Adrenal gland (tissue), 12 donors: ENCODE results near the gene SAA2. TPM values are rescaled to one million over a fixed set of nuclear protein-coding genes. Genes with fewer than 3 reads are reported as not detected.
"Not testable (repeated sequence)": the region's sequence is repeated elsewhere in the genome, so short reads cannot be mapped to it uniquely, and the experiment has no call there.

ENCODE experiments used
- DNase-seq, 7 donors: peaks; one replicate each; pipeline ENCODE4 v3.0.0-alpha.2; 2019 to 2020
- H3K27ac ChIP-seq, 5 donors: fragments of 200-600 bp; sonication (generic) in 4 of 5; 1 replicate in 3 of 5; 2 replicates in 2 of 5; pipeline versions ENCODE4 v1.5.1 to v1.8.0; 2016 to 2020; ENCODE audit warnings: mild to moderate bottlenecking in 1 of 5
- H3K27me3 ChIP-seq: fragments of 200-600 bp; 2 replicates; pipeline ENCODE4 v1.8.0; 2021
- H3K36me3 ChIP-seq, 2 donors: fragments of 200-600 bp; replicated peaks in 1 of 2; 1 replicate in 1 of 2; 2 replicates in 1 of 2; pipeline versions ENCODE4 v1.5.1 to v1.8.0; 2018 to 2022
- H3K4me1 ChIP-seq, 2 donors: fragments of 200-600 bp; replicated peaks in 1 of 2; 1 replicate in 1 of 2; 2 replicates in 1 of 2; pipeline versions ENCODE4 v1.5.1 to v1.8.0; 2018 to 2021
- H3K4me3 ChIP-seq, 4 donors: fragments of 200-600 bp; sonication (generic) in 3 of 4; one replicate each; pipeline ENCODE4 v1.5.1; 2016 to 2018
- H3K9me3 ChIP-seq, 3 donors: fragments of 200-600 bp; sonication (generic) in 1 of 3; replicated peaks in 1 of 3; 1 replicate in 2 of 3; 2 replicates in 1 of 3; pipeline versions ENCODE4 v1.5.1 to v1.8.0; 2016 to 2021
- POLR2A ChIP-seq, 2 donors: fragments of 450-650 bp; IDR thresholded peaks; one replicate each; pipeline ENCODE4 v1.6.1; 2017; ENCODE audit warnings: antibody characterized with exemption in 2 of 2, mild to moderate bottlenecking in 2 of 2, moderate library complexity in 1 of 2
- WGBS, 4 donors: extraction: QIAGEN DNeasy Blood & Tissue Kit in 2 of 4; methylation state at CpG; one replicate each; pipeline versions ENCODE4 v1.1.5 to v1.1.7; 2013 to 2017; 5-methylcytosine and 5-hydroxymethylcytosine counted together
- intact Hi-C, 2 donors: fragments of 100-400 bp; cut with DNase I; formaldehyde crosslinking; loops; one replicate each; pipeline versions ENCODE4 v1.14.1 to v1.15.0; 2022 to 2023
- polyA plus RNA-seq, 3 donors: library from polyadenylated mRNA; stranded (reverse); fragments of 200-250 nt in 2 of 3; fragments of 350-450 nt in 1 of 3; fragmentation: Illumina TruSeq in 1 of 3; extraction: RNeasy Lipid Tissue Mini Kit (QIAGEN cat#74804) in 1 of 3; gene quantifications; one replicate each; pipeline ENCODE4 v1.2.3, GENCODE V29; 2013 to 2014
- total RNA-seq, 9 donors: library from RNA; depleted of rRNA in 4 of 9; stranded (reverse); fragments of >200 nt in 4 of 9; fragments of 120-200 nt in 1 of 9; fragmentation: NEBNext Ultra II Directional in 1 of 9; extraction: Animal tissue kit (Norgen Biotek cat#: 25700) in 1 of 9; gene quantifications; one replicate each; pipeline versions ENCODE4 v1.1.0 to v1.2.4, GENCODE V29; 2013 to 2023
- TF ChIP-seq, protein P1 (sequence below), 6 experiments: fragments of 450-650 bp in 4 of 6; fragments of 200-600 bp in 2 of 6; sonication (generic) in 1 of 6; IDR thresholded peaks; 1 replicate in 5 of 6; 2 replicates in 1 of 6; pipeline versions ENCODE4 v1.5.1 to v1.8.0; 2016 to 2021; ENCODE audit warnings: antibody characterized with exemption in 6 of 6, mild to moderate bottlenecking in 2 of 6, moderate library complexity in 1 of 6
- donor health status: healthy with polysubstance abuse.
- donor health status: Bipolar disorder and iron deficiency.
- donor health status: DM: yes; HTN: yes; CAD: no.
- donor health status: DM: no; HTN: no; CAD: no.
- donor health status: DM: no; HTN: no; CAD: no.
- donor health status: DM: yes; HTN: yes; CAD: no.

The SAA2 gene
- total and polyA plus RNA-seq, 12 donors: 0.28 to 90.3 (median 7.6) TPM

GRCh38 chr11:18271206-18271605, 22.7 kb upstream of the SAA2 start:
- 69 to 88% (median 76%) methylated on average over 4 of the region's 4 CpGs for WGBS, 4 donors
- no peak for TF ChIP-seq POLR2A (IDR thresholded peaks at IDR 0.05)
- TF ChIP-seq, protein P1, sequence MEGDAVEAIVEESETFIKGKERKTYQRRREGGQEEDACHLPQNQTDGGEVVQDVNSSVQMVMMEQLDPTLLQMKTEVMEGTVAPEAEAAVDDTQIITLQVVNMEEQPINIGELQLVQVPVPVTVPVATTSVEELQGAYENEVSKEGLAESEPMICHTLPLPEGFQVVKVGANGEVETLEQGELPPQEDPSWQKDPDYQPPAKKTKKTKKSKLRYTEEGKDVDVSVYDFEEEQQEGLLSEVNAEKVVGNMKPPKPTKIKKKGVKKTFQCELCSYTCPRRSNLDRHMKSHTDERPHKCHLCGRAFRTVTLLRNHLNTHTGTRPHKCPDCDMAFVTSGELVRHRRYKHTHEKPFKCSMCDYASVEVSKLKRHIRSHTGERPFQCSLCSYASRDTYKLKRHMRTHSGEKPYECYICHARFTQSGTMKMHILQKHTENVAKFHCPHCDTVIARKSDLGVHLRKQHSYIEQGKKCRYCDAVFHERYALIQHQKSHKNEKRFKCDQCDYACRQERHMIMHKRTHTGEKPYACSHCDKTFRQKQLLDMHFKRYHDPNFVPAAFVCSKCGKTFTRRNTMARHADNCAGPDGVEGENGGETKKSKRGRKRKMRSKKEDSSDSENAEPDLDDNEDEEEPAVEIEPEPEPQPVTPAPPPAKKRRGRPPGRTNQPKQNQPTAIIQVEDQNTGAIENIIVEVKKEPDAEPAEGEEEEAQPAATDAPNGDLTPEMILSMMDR (IDR thresholded peaks at IDR 0.05): no peak
- H3K4me1 ChIP-seq: no peaks in the 10 kb centered on the region
- no peaks in the 10 kb centered on the region for H3K36me3 ChIP-seq
- no peak for DNase-seq
- H3K9me3 ChIP-seq: no peaks in the 10 kb centered on the region
- H3K4me3 ChIP-seq: no peak overlapping the region
- intact Hi-C loops: no loop called here
- H3K27ac ChIP-seq: no peak overlapping the region
- no peaks in the 10 kb centered on the region for H3K27me3 ChIP-seq

DNA sequence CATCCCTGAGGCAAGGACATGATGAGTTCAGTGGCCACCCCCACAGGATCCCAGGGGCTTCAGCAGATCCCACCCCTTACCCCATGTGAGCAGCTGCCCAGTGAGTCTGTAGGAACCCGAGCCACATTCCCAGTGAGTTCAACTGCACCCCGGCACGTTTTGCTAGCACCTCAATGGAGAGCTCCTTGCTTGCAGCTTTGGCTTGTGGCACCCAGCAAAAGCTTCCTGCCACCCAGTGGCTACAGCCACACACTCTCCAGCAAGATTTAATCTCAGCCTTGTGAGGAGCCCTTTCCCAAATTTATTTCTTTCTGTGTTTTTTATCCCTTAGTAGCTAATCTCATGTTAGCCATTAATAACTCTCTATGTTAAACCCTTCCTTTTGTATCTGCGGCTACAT, 21.6 kb upstream of the SAA2 start:
- Histone ChIP-seq H3K36me3 (no peaks in the 10 kb centered on the region), H3K9me3 (no peaks in the 10 kb centered on the region), H3K4me3 (no peak overlapping the region), H3K27ac (no peak overlapping the region), H3K27me3 (no peaks in the 10 kb centered on the region), H3K4me1 (no peaks in the 10 kb centered on the region)
- peak in 1 of 7 donors; percentile 34 for DNase-seq
- intact Hi-C loops: no loop called here
- TF ChIP-seq POLR2A (IDR thresholded peaks at IDR 0.05): no peak
- TF ChIP-seq, protein P1 (IDR thresholded peaks at IDR 0.05): no peak
- WGBS, 4 donors: 72 to 89% (median 77%) methylated on average over 1 to 4 of the region's 4 CpGs

- 63 to 87% (median 81%) methylated on average over 2 of the region's 5 CpGs; no CpG with 5 or more reads in 1 of the 4 donors for WGBS, 4 donors
- DNase-seq, H3K27me3 ChIP-seq, H3K27ac ChIP-seq, H3K36me3 ChIP-seq, intact Hi-C loops, H3K9me3 ChIP-seq, H3K4me1 ChIP-seq, H3K4me3 ChIP-seq: not testable (repeated sequence)
Measured at GRCh38 chr11:18269252-18269651, 20.8 kb upstream of the SAA2 start.

DNA sequence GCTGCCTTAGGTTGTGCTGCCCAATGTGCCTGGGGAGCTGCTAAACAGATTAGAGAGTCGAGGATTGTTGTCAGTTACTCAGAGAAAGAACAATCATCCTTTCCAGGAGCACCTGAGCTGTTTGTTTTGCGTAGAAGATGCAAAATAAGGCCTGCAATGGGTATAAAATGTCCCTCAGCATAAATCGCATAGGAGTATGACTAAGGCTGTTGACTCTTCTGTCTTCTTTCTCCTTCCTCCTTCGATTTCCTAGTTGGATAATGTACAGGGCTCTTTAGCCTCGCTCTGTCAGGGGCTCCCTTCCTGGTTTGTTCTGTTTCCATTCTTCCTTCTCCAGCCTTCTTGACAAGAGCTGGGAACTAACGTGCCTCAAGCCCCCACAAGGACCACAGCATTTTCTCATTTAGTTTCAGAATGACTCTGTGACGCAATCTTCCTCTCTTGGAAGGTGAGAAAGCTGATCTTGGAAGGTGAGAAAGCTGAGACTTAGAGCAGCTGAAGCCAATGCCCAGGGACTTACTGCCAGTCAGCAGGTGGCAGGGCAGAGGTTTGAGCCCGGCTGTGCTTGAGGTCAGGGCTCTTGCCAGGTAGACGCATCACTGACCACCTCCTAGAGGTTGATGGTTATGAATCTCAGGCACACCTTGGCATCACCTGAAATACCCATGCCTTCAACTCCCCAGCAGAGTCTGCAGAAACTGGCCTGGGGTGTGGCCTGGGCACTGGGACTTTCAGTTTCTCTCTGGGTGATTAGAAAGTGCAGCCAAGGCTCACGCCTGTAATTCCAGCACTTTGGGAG, 19.1 kb upstream of the SAA2 start:
- H3K9me3 ChIP-seq, H3K27me3 ChIP-seq, H3K4me1 ChIP-seq, intact Hi-C loops, H3K27ac ChIP-seq, H3K36me3 ChIP-seq, H3K4me3 ChIP-seq, DNase-seq: not testable (repeated sequence)
- whole genome bisulfite sequencing, 4 donors: 71 to 83% (median 76%) methylated on average over 2 to 6 of the region's 10 CpGs

GRCh38 chr11:18265949-18266348, 17.5 kb upstream of the SAA2 start, which contains the start of gene SAA1:
Gene SAA1 (plus strand): TSS chr11:18266264. CDS start chr11:18266888, 624 bp downstream.
- no peaks in the 10 kb centered on the region for H3K27me3 ChIP-seq
- no peak within 1 kb of the TSS for H3K4me3 ChIP-seq
- no peak for DNase-seq
- no peaks in the 10 kb centered on the region for H3K36me3 ChIP-seq
- H3K9me3 ChIP-seq: no peaks in the 10 kb centered on the region
- H3K4me1 ChIP-seq: no peaks in the 10 kb centered on the region
- TF ChIP-seq, protein P1 (IDR thresholded peaks at IDR 0.05): no peak
- TF ChIP-seq POLR2A (IDR thresholded peaks at IDR 0.05): no peak
- intact Hi-C loops: no loop called here
- 66 to 72% (median 68%) methylated on average over 4 to 8 of the region's 8 CpGs for WGBS, 4 donors
- no peak within 1 kb of the TSS for H3K27ac ChIP-seq
